GM12892 (cell line): Measurements from ENCODE around the gene PTPDC1.

Experiments
- POLR2A ChIP-seq: IDR thresholded peaks from 2 replicates; pipeline ENCODE4 v1.6.1; 2011; ENCODE audit warnings: low read depth, low read length, control low read depth
- POLR2AphosphoS5 ChIP-seq: IDR thresholded peaks from 2 replicates; pipeline ENCODE4 v1.6.1; 2011; ENCODE audit warnings: low read depth, low read length, control low read depth
- TAF1 ChIP-seq: IDR thresholded peaks from 2 replicates; pipeline ENCODE4 v1.6.1; 2011; ENCODE audit warnings: low read depth, mild to moderate bottlenecking, control low read depth, low read length, borderline replicate concordance

GRCh38 chr9:94101162-94101853 lies 17.0 kb downstream of the PTPDC1 start:
- no peak for TF ChIP-seq TAF1
- no peak for TF ChIP-seq POLR2A
- no peak for TF ChIP-seq POLR2AphosphoS5
